Karpas-422 (cell line): ENCODE measurements around the gene PITX3. TPM values are rescaled to one million over a fixed set of nuclear protein-coding genes. Genes with fewer than 3 reads are reported as not detected.

Source experiments
- total RNA-seq: library from RNA; depleted of rRNA; stranded (reverse); fragments of >200 nt; shearing (Covaris generic); gene quantifications from 2 replicates; pipeline ENCODE4 v1.2.3, GENCODE V29; 2014; ENCODE audit warnings: low replicate concordance; rRNA removed

The PITX3 gene
- total RNA-seq, 1 experiment from 2014 or later = not detected

Other genes starting within 250 kb of the PITX3 start
- gene ARMH3, start 185.3 kb downstream of the PITX3 start, total RNA-seq = 3.7 and 4.1 TPM in 2 replicates
- gene HPS6, start 176.2 kb downstream of the PITX3 start, total RNA-seq = 7.1 and 19.4 TPM in 2 replicates
- 24.7 and 34.5 TPM in 2 replicates for gene LDB1, start 121.1 kb downstream of the PITX3 start, total RNA-seq
- 8.6 and 10.2 TPM in 2 replicates for gene PPRC1, start 108.5 kb downstream of the PITX3 start, total RNA-seq
- gene NOLC1, start 89.1 kb downstream of the PITX3 start, total RNA-seq = 22.6 and 37.6 TPM in 2 replicates
- gene ELOVL3, start 15.2 kb downstream of the PITX3 start, total RNA-seq = not detected in 2 replicates
- gene GBF1, start 4.0 kb upstream of the PITX3 start, total RNA-seq = 7.6 and 12.5 TPM in 2 replicates
- gene NFKB2, start 154.2 kb upstream of the PITX3 start, total RNA-seq = 3.1 and 7.4 TPM in 2 replicates
- 0.19 and 0.61 TPM in 2 replicates for gene PSD, start 177.3 kb upstream of the PITX3 start, total RNA-seq
- 2.4 and 3.6 TPM in 2 replicates for gene FBXL15, start 179.3 kb upstream of the PITX3 start, total RNA-seq
- gene CUEDC2, start 191.1 kb upstream of the PITX3 start, total RNA-seq = 27.1 and 34.1 TPM in 2 replicates
- 0.78 TPM in 1 of 2 replicates, not detected in the other for gene C10orf95, start 210.0 kb upstream of the PITX3 start, total RNA-seq